ENCODE results near the gene AP5Z1.

DNA sequence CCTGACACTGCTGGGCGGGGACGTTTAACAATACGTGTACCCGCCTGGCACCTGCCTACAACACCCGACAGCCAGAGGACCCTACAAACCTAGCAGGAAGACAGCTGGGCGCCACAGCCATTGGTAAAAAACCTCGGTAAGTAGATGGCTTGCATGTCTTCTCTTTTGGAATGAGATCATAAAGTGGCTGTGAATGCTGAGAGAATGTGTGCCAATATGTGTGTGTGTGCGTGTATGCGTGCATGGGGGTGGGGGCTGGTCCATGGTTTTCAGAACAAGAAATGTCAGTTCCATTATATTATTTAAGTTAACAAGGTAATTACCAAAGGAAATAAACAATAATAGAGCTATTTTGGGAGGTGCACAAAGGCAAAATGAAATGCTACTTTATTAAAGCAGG is 47.3 kb downstream of the AP5Z1 start:
- TF ChIP-seq SMC3 (IDR thresholded peaks at IDR 0.05; ENCODE audit: low read depth, low read length) (no peak), FOS (IDR thresholded peaks at IDR 0.05; ENCODE audit: low read depth, low read length) (no peak)
- TF ChIP-seq, protein P1, sequence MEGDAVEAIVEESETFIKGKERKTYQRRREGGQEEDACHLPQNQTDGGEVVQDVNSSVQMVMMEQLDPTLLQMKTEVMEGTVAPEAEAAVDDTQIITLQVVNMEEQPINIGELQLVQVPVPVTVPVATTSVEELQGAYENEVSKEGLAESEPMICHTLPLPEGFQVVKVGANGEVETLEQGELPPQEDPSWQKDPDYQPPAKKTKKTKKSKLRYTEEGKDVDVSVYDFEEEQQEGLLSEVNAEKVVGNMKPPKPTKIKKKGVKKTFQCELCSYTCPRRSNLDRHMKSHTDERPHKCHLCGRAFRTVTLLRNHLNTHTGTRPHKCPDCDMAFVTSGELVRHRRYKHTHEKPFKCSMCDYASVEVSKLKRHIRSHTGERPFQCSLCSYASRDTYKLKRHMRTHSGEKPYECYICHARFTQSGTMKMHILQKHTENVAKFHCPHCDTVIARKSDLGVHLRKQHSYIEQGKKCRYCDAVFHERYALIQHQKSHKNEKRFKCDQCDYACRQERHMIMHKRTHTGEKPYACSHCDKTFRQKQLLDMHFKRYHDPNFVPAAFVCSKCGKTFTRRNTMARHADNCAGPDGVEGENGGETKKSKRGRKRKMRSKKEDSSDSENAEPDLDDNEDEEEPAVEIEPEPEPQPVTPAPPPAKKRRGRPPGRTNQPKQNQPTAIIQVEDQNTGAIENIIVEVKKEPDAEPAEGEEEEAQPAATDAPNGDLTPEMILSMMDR (conservative IDR thresholded peaks at IDR 0.05; ENCODE audit: low read depth, low read length): no peak
